T-helper 2 cell (primary cell): Measurements from ENCODE around the gene SLIT3.

Experiments used
- DNase-seq, 5 experiments: peaks; one replicate each; pipeline versions ENCODE4 v3.0.0 to v3.0.0-alpha.2; 2012 to 2022

Gene SLIT3

GRCh38 chr5:169064093-169064492 is 236.8 kb downstream of the SLIT3 start:
- DNase-seq: no peak

- DNase-seq: no peak
Observed at GRCh38 chr5:169063316-169063953, 237.5 kb downstream of the SLIT3 start.

- no peak for DNase-seq
Observed at GRCh38 chr5:169062690-169063089, 238.2 kb downstream of the SLIT3 start.

GRCh38 chr5:169054506-169054905 is 246.4 kb downstream of the SLIT3 start:
- no peak for DNase-seq

- no peak for DNase-seq
Observed at GRCh38 chr5:169052207-169052606, 248.7 kb downstream of the SLIT3 start.

GRCh38 chr5:169051351-169051750 is 249.6 kb downstream of the SLIT3 start:
- DNase-seq: no peak

- no peak for DNase-seq
Observed at GRCh38 chr5:169050636-169051035, 250.3 kb downstream of the SLIT3 start.

- DNase-seq: no peak
Observed at GRCh38 chr5:169050146-169050571, 250.8 kb downstream of the SLIT3 start.

- DNase-seq: no peak
Observed at GRCh38 chr5:169049712-169050111, 251.2 kb downstream of the SLIT3 start.

- no peak for DNase-seq
Observed at GRCh38 chr5:169048181-169049125, 252.5 kb downstream of the SLIT3 start.

- DNase-seq: no peak
Observed at GRCh38 chr5:169044962-169045361, 256.0 kb downstream of the SLIT3 start.

GRCh38 chr5:169041180-169041579 is 259.8 kb downstream of the SLIT3 start:
- no peak for DNase-seq

GRCh38 chr5:169039592-169039991 is 261.3 kb downstream of the SLIT3 start:
- no peak for DNase-seq

- DNase-seq: no peak
Observed at GRCh38 chr5:169037466-169037865, 263.5 kb downstream of the SLIT3 start.

GRCh38 chr5:169036079-169036805 is 264.7 kb downstream of the SLIT3 start:
- DNase-seq: no peak

- no peak for DNase-seq
Observed at GRCh38 chr5:169029661-169030274, 271.2 kb downstream of the SLIT3 start.

GRCh38 chr5:169029037-169029436 is 271.9 kb downstream of the SLIT3 start:
- DNase-seq: no peak

- DNase-seq: no peak
Observed at GRCh38 chr5:169027501-169028061, 273.4 kb downstream of the SLIT3 start.

- DNase-seq: no peak
Observed at GRCh38 chr5:169025491-169025890, 275.4 kb downstream of the SLIT3 start.

- no peak for DNase-seq
Observed at GRCh38 chr5:169024421-169024820, 276.5 kb downstream of the SLIT3 start.

GRCh38 chr5:169022718-169023117 is 278.2 kb downstream of the SLIT3 start:
- no peak for DNase-seq

GRCh38 chr5:169020102-169020501 is 280.8 kb downstream of the SLIT3 start:
- DNase-seq: no peak

- no peak for DNase-seq
Observed at GRCh38 chr5:169018925-169019324, 282.0 kb downstream of the SLIT3 start.
